ENCODE results near the gene CNTNAP2.

- TF ChIP-seq CTCF (IDR thresholded peaks at IDR 0.05) (no peak), POLR2A (IDR thresholded peaks at IDR 0.05) (no peak)
Observed at GRCh38 chr7:146826329-146826728, 709.7 kb downstream of the CNTNAP2 start.

Measured in heart left ventricle (tissue), 13 donors.